Measurements from ENCODE around the gene DLGAP1. TPM values are rescaled to one million over a fixed set of nuclear protein-coding genes. Genes with fewer than 3 reads are reported as not detected.
A peak's percentile ranks its signal among the peaks of the same experiment; 100 is the strongest.

The DLGAP1 gene
- total and polyA plus RNA-seq, 2 donors, result 0.24 to 0.41 TPM

GRCh38 chr18:4077721-4078120 is 377.4 kb downstream of the DLGAP1 start:
- 90% methylated on average over 2 of the region's 2 CpGs for WGBS
- Histone ChIP-seq H3K4me1 (ENCODE audit: control insufficient read depth in 2 of 2, insufficient read depth in 2 of 2, low read length in 2 of 2) (no peaks in the 10 kb centered on the region), H3K36me3 (ENCODE audit: control insufficient read depth in 2 of 2, insufficient read depth in 2 of 2, low read length in 1 of 2) (no peaks in the 10 kb centered on the region), H3K27ac (ENCODE audit: low read depth in 1 of 2, low read length in 1 of 2) (no peak overlapping the region), H3K9me3 (ENCODE audit: control insufficient read depth in 2 of 2, insufficient read depth in 1 of 2, low read length in 1 of 2) (no peaks in the 10 kb centered on the region), H3K27me3 (ENCODE audit: control insufficient read depth in 2 of 2, insufficient read depth in 1 of 2, low read length in 1 of 2) (no peaks in the 10 kb centered on the region), H3K4me3 (ENCODE audit: low read length in 2 of 2) (no peak overlapping the region)
- DNase-seq (ENCODE audit: low read depth in 6 of 9, low spot score in 9 of 9), result no peak

GRCh38 chr18:4077204-4077603 is 377.9 kb downstream of the DLGAP1 start:
- Histone ChIP-seq H3K9me3 (ENCODE audit: control insufficient read depth in 2 of 2, insufficient read depth in 1 of 2, low read length in 1 of 2) (no peaks in the 10 kb centered on the region), H3K4me1 (ENCODE audit: control insufficient read depth in 2 of 2, insufficient read depth in 2 of 2, low read length in 2 of 2) (no peaks in the 10 kb centered on the region), H3K27ac (ENCODE audit: low read depth in 1 of 2, low read length in 1 of 2) (no peak overlapping the region), H3K4me3 (ENCODE audit: low read length in 2 of 2) (no peak overlapping the region), H3K36me3 (ENCODE audit: control insufficient read depth in 2 of 2, insufficient read depth in 2 of 2, low read length in 1 of 2) (no peaks in the 10 kb centered on the region), H3K27me3 (ENCODE audit: control insufficient read depth in 2 of 2, insufficient read depth in 1 of 2, low read length in 1 of 2) (no peaks in the 10 kb centered on the region)
- no peak for DNase-seq (ENCODE audit: low read depth in 6 of 9, low spot score in 9 of 9)
- 95% methylated on average over 2 of the region's 2 CpGs for WGBS

- Histone ChIP-seq H3K27ac (ENCODE audit: low read depth in 1 of 2, low read length in 1 of 2) (no peak overlapping the region), H3K9me3 (ENCODE audit: control insufficient read depth in 2 of 2, insufficient read depth in 1 of 2, low read length in 1 of 2) (no peaks in the 10 kb centered on the region), H3K27me3 (ENCODE audit: control insufficient read depth in 2 of 2, insufficient read depth in 1 of 2, low read length in 1 of 2) (no peaks in the 10 kb centered on the region), H3K36me3 (ENCODE audit: control insufficient read depth in 2 of 2, insufficient read depth in 2 of 2, low read length in 1 of 2) (no peaks in the 10 kb centered on the region), H3K4me3 (ENCODE audit: low read length in 2 of 2) (no peak overlapping the region), H3K4me1 (ENCODE audit: control insufficient read depth in 2 of 2, insufficient read depth in 2 of 2, low read length in 2 of 2) (no peaks in the 10 kb centered on the region)
- DNase-seq (ENCODE audit: low read depth in 6 of 9, low spot score in 9 of 9), result no peak
- 97% methylated on average over 3 of the region's 3 CpGs for WGBS
Measured at GRCh38 chr18:4074647-4075046, 380.5 kb downstream of the DLGAP1 start.

GRCh38 chr18:4069183-4069582 is 385.9 kb downstream of the DLGAP1 start:
- no peaks in the 10 kb centered on the region for H3K4me1 ChIP-seq (ENCODE audit: control insufficient read depth in 2 of 2, insufficient read depth in 2 of 2, low read length in 2 of 2)
- H3K27me3 ChIP-seq (ENCODE audit: control insufficient read depth in 2 of 2, insufficient read depth in 1 of 2, low read length in 1 of 2), result no peaks in the 10 kb centered on the region
- 85% methylated on average over 6 of the region's 6 CpGs for WGBS

GRCh38 chr18:4068552-4069158 is 386.5 kb downstream of the DLGAP1 start:
- Histone ChIP-seq H3K27ac (ENCODE audit: low read depth in 1 of 2, low read length in 1 of 2) (no peak overlapping the region), H3K36me3 (ENCODE audit: control insufficient read depth in 2 of 2, insufficient read depth in 2 of 2, low read length in 1 of 2) (no peaks in the 10 kb centered on the region), H3K4me1 (ENCODE audit: control insufficient read depth in 2 of 2, insufficient read depth in 2 of 2, low read length in 2 of 2) (no peaks in the 10 kb centered on the region), H3K9me3 (ENCODE audit: control insufficient read depth in 2 of 2, insufficient read depth in 1 of 2, low read length in 1 of 2) (no peaks in the 10 kb centered on the region), H3K27me3 (ENCODE audit: control insufficient read depth in 2 of 2, insufficient read depth in 1 of 2, low read length in 1 of 2) (no peaks in the 10 kb centered on the region), H3K4me3 (ENCODE audit: low read length in 2 of 2) (no peak overlapping the region)
- peak in 7 of 9 donors; percentile 3 to 45 (median 26) for DNase-seq (ENCODE audit: low read depth in 6 of 9, low spot score in 9 of 9)
- WGBS, result 21% methylated on average over 5 of the region's 5 CpGs

More at GRCh38 chr18:4069183-4069582, 385.9 kb downstream of the DLGAP1 start:
- Histone ChIP-seq H3K36me3 (ENCODE audit: control insufficient read depth in 2 of 2, insufficient read depth in 2 of 2, low read length in 1 of 2) (no peaks in the 10 kb centered on the region), H3K4me3 (ENCODE audit: low read length in 2 of 2) (no peak overlapping the region), H3K27ac (ENCODE audit: low read depth in 1 of 2, low read length in 1 of 2) (no peak overlapping the region), H3K9me3 (ENCODE audit: control insufficient read depth in 2 of 2, insufficient read depth in 1 of 2, low read length in 1 of 2) (no peaks in the 10 kb centered on the region)
- no peak for DNase-seq (ENCODE audit: low read depth in 6 of 9, low spot score in 9 of 9)

GRCh38 chr18:4063545-4063944 is 391.6 kb downstream of the DLGAP1 start:
- H3K4me1 ChIP-seq (ENCODE audit: control insufficient read depth in 2 of 2, insufficient read depth in 2 of 2, low read length in 2 of 2), result no peaks in the 10 kb centered on the region
- H3K9me3 ChIP-seq (ENCODE audit: control insufficient read depth in 2 of 2, insufficient read depth in 1 of 2, low read length in 1 of 2), result peaks cover 0 to 9% of the 10 kb centered on the region in 2 donors
- DNase-seq (ENCODE audit: low read depth in 6 of 9, low spot score in 9 of 9), result no peak
- H3K36me3 ChIP-seq (ENCODE audit: control insufficient read depth in 2 of 2, insufficient read depth in 2 of 2, low read length in 1 of 2), result no peaks in the 10 kb centered on the region
- H3K4me3 ChIP-seq (ENCODE audit: low read length in 2 of 2), result no peak overlapping the region
- no peak overlapping the region for H3K27ac ChIP-seq (ENCODE audit: low read depth in 1 of 2, low read length in 1 of 2)
- H3K27me3 ChIP-seq (ENCODE audit: control insufficient read depth in 2 of 2, insufficient read depth in 1 of 2, low read length in 1 of 2), result no peaks in the 10 kb centered on the region

- Histone ChIP-seq H3K36me3 (ENCODE audit: control insufficient read depth in 2 of 2, insufficient read depth in 2 of 2, low read length in 1 of 2) (no peaks in the 10 kb centered on the region), H3K9me3 (ENCODE audit: control insufficient read depth in 2 of 2, insufficient read depth in 1 of 2, low read length in 1 of 2) (peaks cover 0 to 9% of the 10 kb centered on the region in 2 donors), H3K27me3 (ENCODE audit: control insufficient read depth in 2 of 2, insufficient read depth in 1 of 2, low read length in 1 of 2) (no peaks in the 10 kb centered on the region), H3K27ac (ENCODE audit: low read depth in 1 of 2, low read length in 1 of 2) (no peak overlapping the region), H3K4me1 (ENCODE audit: control insufficient read depth in 2 of 2, insufficient read depth in 2 of 2, low read length in 2 of 2) (no peaks in the 10 kb centered on the region), H3K4me3 (ENCODE audit: low read length in 2 of 2) (no peak overlapping the region)
- no peak for DNase-seq (ENCODE audit: low read depth in 6 of 9, low spot score in 9 of 9)
- WGBS, result 56% methylated on average over 5 of the region's 5 CpGs
Measured at GRCh38 chr18:4060427-4061281, 394.5 kb downstream of the DLGAP1 start.

GRCh38 chr18:4058179-4058578 is 396.9 kb downstream of the DLGAP1 start:
- no peak for DNase-seq (ENCODE audit: low read depth in 6 of 9, low spot score in 9 of 9)
- no peaks in the 10 kb centered on the region for H3K36me3 ChIP-seq (ENCODE audit: control insufficient read depth in 2 of 2, insufficient read depth in 2 of 2, low read length in 1 of 2)
- no peaks in the 10 kb centered on the region for H3K4me1 ChIP-seq (ENCODE audit: control insufficient read depth in 2 of 2, insufficient read depth in 2 of 2, low read length in 2 of 2)
- H3K27me3 ChIP-seq (ENCODE audit: control insufficient read depth in 2 of 2, insufficient read depth in 1 of 2, low read length in 1 of 2), result no peaks in the 10 kb centered on the region
- WGBS, result 92% methylated on average over 1 of the region's 1 CpG
- H3K9me3 ChIP-seq (ENCODE audit: control insufficient read depth in 2 of 2, insufficient read depth in 1 of 2, low read length in 1 of 2), result peaks cover 0 to 9% of the 10 kb centered on the region in 2 donors
- no peak overlapping the region for H3K4me3 ChIP-seq (ENCODE audit: low read length in 2 of 2)
- H3K27ac ChIP-seq (ENCODE audit: low read depth in 1 of 2, low read length in 1 of 2), result no peak overlapping the region

GRCh38 chr18:4040391-4041092 is 414.6 kb downstream of the DLGAP1 start:
- Histone ChIP-seq H3K9me3 (ENCODE audit: control insufficient read depth in 2 of 2, insufficient read depth in 1 of 2, low read length in 1 of 2) (no peaks in the 10 kb centered on the region), H3K4me3 (ENCODE audit: low read length in 2 of 2) (no peak overlapping the region), H3K36me3 (ENCODE audit: control insufficient read depth in 2 of 2, insufficient read depth in 2 of 2, low read length in 1 of 2) (no peaks in the 10 kb centered on the region), H3K27me3 (ENCODE audit: control insufficient read depth in 2 of 2, insufficient read depth in 1 of 2, low read length in 1 of 2) (no peaks in the 10 kb centered on the region), H3K27ac (ENCODE audit: low read depth in 1 of 2, low read length in 1 of 2) (no peak overlapping the region), H3K4me1 (ENCODE audit: control insufficient read depth in 2 of 2, insufficient read depth in 2 of 2, low read length in 2 of 2) (no peaks in the 10 kb centered on the region)
- 83% methylated on average over 7 of the region's 7 CpGs for WGBS
- DNase-seq (ENCODE audit: low read depth in 6 of 9, low spot score in 9 of 9), result no peak

Measured in thymus (tissue), 11 donors.